NCI-H510A (cell line): ENCODE measurements around the gene HDAC11.
"Not testable (repeated sequence)": the region's sequence is repeated elsewhere in the genome, so short reads cannot be mapped to it uniquely, and the experiment has no call there.

Experiments used
- DNase-seq: peaks from one replicate; lab custom pipeline; 2025; lab: John Stamatoyannopoulos, UW

Gene HDAC11

DNA sequence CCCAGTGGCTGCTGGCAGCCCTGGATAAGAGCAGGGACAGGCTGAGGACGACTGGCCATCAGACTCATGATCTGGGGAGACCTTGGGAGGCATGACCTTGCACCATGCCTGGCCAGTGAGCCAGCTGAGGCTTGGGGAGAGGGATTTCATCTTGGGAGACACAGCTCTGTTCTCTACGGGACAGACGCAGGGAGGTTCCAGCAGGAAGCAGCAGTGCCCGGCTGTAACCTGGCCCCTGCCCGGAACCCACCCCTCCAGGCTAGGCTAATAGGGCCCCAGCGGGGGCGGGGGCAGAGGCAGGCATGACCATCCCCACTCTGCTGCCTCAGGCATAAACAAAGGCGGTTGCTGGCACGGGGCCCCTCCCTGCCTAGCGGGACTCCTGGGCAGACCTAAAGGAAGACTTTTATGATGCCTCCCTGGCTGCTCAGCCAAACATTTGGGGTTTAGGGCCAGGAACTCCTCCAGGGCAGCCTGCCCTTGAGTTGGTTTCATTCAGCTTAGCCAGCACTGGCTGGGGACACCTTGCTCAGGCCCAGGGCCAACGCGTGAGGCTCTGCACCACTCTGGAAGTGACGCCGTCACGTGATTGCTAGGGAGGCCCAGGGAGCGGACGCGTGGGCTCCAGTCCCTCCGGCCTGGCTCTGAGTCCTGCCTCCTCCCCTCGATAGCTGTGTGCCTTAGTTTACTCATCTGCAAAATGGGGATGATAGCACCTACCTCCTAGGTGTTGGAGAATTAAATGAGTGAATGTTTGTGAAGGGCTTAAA lies 27.6 kb downstream of the HDAC11 start:
- DNase-seq: no peak

DNA sequence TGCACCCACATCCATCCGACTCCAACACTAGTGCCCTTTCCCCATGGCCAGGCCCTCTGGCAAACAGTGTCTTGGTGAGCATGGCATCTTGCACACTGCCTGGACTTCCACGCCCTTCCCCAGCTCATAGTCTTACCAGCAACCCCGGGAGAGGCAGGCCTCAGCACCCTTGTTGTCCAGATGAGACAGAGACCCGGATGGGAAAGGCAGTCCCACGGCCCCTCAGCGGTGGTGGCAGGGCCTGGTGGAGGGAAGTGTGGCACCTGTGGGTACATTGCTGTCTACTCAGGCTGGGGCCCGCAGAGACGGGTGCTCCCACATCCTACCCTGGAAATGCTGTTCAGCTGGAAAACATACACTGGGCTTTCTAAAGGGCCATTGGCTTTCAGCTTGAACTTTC lies 28.4 kb downstream of the HDAC11 start:
- no peak for DNase-seq

DNA sequence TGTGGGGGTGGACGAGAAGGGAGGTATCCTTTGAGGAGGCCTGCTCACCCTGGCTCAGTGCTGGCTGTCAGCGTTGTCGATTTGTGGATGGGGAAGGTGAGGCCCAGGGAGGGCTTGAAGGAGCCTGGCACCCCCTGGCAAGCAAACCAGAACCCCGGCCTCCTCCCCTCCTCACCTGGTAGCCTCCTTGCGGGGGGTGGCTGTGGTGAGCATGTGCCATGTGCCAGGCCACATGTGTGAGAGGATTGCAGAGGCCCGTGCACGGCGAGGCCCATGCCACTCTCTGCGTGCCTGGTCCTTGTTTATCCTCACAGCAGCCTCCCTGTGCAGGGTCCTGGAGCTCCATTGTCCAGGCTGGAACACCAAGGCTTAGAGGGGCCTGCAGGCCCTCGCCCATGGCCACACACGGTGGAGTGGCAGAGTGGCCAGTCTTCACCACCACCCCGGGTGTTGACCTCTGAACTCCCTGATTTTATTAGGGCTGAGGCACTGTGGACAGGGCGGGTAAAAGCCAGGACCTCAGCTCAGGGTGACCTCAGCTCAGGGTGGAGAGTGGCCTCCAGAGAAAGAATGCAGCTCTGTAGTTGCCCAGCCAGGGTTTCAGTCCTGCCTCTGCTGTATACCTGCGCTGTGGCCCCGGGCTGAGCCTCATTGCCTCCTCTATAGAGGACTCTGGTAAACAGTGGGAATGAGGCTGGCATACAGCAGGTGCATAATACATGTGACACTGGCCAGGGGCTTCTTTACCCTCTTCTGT lies 29.1 kb downstream of the HDAC11 start:
- no peak for DNase-seq

DNA sequence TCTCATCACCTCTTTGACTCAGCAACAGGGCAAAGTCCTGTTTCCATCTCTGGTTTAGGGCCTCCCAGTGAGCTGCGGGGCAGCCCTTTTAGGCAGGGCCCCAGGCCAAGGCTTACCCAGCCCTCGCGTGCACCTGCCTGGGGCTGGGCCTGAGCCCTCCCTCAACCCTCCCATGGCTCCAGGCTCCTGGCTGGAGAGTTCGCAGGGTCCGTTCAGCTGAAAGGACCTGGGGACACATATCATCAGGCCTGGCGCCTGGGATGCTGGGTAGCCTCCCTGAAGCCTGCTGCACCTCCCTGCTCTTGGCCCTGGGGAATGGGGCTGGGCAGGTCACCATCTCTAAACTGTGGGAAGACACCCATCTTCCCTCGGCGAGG lies 29.7 kb downstream of the HDAC11 start:
- no peak for DNase-seq

GRCh38 chr3:13512451-13512850 lies 32.3 kb downstream of the HDAC11 start:
- DNase-seq: no peak

- DNase-seq: no peak
These were observed 33.2 kb downstream of the HDAC11 start for GRCh38 chr3:13513051-13513912.

DNA sequence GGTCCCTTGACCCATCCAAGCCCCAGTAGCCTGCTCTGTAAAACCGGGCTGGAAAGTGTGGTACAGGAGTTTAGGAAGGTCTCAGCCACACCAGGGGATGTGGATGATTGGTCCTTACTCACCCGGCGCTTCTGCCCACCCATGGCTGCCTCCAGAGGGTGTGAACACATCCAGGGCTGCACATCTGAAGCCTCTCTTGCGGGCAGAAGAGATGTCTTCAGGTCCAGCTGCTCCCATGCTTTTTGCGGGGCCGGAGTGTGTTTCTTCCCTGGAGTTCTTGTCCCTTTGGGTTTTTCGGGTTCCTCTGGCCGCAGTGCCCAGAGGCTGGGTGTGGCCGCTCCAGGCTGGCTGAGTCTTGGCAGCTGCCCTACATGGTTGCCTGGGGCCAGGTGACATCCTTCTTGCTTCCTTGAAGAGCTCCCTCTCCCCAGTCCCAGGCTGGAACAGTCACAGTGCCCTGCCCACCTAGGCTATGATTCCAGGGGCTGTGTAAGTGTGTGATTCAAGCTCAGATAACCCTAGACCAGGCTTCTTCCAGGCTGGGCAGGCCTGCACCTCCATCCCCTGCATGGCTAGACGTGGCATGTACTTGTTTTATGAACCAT lies 33.9 kb downstream of the HDAC11 start:
- DNase-seq: no peak

DNA sequence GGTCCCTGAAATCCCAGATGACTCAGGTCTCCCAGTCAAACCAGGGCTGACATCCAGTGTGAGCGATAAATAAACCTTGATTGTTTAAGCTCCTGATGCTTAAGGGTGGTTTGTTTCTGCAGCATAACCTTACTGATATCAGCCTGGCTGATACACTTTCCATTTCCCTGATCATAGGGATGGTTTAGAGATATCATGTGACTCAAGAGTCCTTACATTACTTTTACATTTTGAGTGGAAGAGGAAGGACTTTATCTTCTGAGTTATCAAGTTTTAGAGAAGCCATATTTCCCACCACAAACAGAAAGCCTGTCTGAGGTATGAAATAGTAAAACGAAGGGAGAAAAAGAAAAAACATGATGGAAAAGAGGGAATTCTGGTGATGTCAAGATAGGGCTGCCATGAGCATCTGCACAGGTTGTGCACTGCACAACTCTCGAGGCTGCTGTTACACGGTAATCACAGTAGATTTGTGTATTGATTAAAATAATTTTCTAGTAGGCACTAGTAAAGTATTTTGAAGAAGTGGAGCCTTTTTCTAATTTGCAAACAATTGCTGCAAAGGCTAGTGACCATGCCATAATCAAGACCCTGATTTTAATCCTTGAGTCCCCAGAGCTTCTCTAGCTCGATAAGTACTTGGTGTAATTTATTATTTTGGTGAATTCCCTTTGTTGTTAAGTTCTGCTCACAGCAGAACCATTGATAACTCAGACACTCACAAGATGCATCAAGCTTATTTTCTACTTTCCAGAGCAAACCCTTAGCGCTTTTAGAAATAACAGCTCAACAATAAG lies 34.7 kb downstream of the HDAC11 start:
- no peak for DNase-seq

GRCh38 chr3:13515786-13516759 lies 36.0 kb downstream of the HDAC11 start:
- no peak for DNase-seq

DNA sequence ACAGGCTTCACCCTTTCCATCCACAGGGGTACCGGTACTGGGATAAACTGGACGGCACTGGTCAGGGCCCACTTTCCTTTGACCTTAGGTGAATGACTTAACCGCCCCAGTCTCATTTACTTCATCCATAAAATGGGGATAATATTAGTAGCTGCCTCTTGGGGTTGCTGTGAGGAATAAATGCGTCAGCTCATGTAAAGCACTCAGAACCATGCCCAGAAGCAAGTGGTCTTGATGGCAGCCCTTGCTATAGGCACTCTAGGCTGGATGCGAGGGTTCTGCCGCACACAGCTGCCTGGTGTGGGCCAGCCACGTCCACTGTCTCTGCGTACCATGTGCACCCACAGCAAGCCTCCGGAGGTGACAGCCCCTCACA lies 36.6 kb downstream of the HDAC11 start:
- DNase-seq: no peak

GRCh38 chr3:13517253-13517977 lies 37.3 kb downstream of the HDAC11 start:
- no peak for DNase-seq

DNA sequence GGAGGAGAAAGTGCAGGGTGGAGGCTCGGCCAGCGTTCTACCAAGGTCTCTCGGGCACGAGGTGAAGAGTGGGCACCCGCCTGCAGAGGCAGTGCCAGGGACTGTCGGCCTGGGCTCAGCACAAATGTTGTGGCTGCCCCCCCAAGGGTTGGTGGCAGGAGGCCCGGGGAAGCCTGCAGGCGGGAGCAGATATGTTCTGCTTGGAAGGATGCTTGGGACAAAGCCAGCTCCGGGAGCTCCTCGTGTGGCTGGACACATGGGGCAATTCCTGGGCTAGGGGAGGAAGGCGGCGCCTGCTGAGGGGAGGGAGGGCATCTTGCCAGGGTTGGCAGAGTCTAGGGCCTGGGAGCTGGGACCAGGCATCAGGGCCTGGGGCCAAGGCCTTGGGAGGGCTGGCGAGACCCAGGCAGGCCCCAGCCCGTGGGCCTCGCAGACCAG lies 38.4 kb downstream of the HDAC11 start:
- no peak for DNase-seq

DNA sequence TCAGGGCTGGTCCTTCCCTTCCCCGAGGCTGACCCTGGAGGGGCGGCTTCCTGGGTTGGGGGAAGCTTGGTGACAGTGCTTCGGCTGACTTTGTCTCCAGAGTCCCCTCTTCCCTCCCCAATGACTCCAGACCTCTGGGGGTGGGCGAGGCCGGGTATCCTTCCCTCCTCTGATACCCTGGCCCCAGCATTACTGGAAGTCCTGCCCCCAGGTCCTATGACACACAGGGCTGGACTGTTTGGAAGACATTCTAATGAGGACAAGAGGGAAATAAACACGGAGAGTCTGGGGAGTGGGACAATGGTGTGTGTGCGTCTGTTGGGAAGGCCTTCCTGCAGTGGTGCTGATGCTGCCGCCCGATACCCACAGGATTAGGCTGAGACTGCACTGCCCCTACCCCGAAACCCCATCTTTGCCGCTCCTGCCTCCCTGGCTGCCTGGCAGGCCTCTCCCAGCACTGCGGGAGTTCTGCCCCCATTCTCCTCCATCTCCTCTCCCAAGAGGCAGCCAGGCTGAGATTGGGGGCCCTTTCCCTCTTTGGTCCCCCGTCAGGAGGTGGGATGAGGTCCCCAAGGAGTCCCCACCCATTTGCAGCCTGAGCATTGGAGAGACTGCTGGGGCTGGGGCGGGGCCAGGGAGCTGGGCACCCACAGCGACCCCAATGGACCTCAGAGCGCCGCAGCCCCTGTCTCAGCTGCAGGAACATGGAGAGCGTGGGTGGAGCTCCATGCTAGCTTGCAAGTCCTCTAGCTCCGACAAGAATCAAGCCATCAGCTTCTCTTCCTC lies 39.1 kb downstream of the HDAC11 start:
- no peak for DNase-seq

GRCh38 chr3:13520326-13520880 lies 40.3 kb downstream of the HDAC11 start:
- no peak for DNase-seq

- DNase-seq: no peak
These were observed 41.2 kb downstream of the HDAC11 start for GRCh38 chr3:13521309-13521708.

DNA sequence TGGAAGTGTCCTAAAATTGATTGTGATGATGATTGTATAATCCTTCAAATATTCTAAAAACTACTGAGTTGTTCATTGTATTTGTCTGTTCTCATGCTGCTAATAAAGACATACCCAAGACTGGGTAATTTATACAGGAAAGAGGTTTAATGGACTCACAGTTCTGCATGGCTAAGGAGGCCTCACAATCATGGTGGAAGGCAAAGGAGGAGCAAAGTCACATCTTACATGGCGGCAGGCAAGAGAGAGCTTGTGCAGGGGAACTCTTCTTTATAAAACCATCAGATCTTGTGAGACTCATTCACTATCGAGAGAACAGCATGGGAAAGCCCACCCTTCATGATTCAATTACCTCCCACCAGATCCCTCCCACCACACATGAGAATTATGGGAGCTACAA lies 41.6 kb downstream of the HDAC11 start:
- DNase-seq: not testable (repeated sequence)

GRCh38 chr3:13522236-13522635 lies 42.1 kb downstream of the HDAC11 start:
- no peak for DNase-seq

DNA sequence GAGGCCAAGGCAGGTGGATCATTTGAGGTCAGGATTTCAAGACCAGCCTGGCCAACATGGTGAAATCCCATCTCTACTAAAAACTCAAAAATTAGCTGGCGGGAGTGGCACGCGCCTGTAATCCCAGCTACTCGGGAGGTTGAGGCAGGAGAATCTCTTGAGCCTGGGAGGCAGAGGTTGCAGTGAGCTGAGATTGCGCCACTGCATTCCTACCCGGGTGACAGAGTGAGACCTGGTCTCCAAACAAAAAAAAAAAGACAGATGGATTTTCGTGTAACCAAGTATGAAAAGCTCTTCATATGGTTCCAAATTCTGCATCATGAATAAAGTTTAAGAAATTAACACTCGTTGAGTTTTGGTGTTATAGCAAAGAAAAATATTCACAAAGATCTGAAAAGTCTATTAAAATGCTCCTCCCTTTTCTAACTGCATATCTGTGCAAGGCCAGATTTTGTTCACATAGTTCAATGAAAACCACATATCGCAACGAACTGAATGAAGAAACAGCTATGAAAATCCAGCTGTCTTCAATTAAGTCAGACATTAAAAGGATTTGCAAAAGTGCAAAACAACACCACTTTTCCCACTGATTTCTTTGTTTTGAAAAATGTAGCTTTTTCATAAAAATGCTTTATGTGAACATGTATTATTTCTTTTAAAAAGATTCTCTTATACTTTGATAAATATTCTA lies 45.0 kb downstream of the HDAC11 start:
- no peak for DNase-seq
